HepG2 (cell line): Measurements from ENCODE around the gene SALL2. TPM values are rescaled to one million over a fixed set of nuclear protein-coding genes. Genes with fewer than 3 reads are reported as not detected.
A peak's percentile ranks its signal among the peaks of the same experiment; 100 is the strongest.

Experiments
- AKNA ChIP-seq: sonication (generic); formaldehyde crosslinking; IDR thresholded peaks from 2 replicates; pipeline ENCODE4 v1.4.0; 2020; ENCODE audit warnings: missing genetic modification reagents, borderline replicate concordance
- GABPB1 ChIP-seq: IDR thresholded peaks from 2 replicates; pipeline ENCODE4 v1.6.1; 2016; ENCODE audit warnings: mild to moderate bottlenecking, missing genetic modification reagents, moderate library complexity, missing compliant biosample characterization
- HIC2 ChIP-seq: sonication (generic); formaldehyde crosslinking; IDR thresholded peaks from 2 replicates; pipeline ENCODE4 v1.9.0; 2022; ENCODE audit warnings: low read depth, missing genetic modification reagents
- HOXA3 ChIP-seq: sonication (generic); formaldehyde crosslinking; IDR thresholded peaks from 2 replicates; pipeline ENCODE4 v1.5.0; 2020; ENCODE audit warnings: missing genetic modification reagents
- ZBTB44 ChIP-seq: sonication (generic); formaldehyde crosslinking; IDR thresholded peaks from 2 replicates; pipeline ENCODE4 v1.4.0; 2020; ENCODE audit warnings: missing genetic modification reagents
- ZNF235 ChIP-seq: sonication (generic); formaldehyde crosslinking; IDR thresholded peaks from 2 replicates; pipeline ENCODE4 v1.8.1; 2023; ENCODE audit warnings: mild to moderate bottlenecking, missing genetic modification reagents, borderline replicate concordance
- ZNF318 ChIP-seq: sonication (generic); formaldehyde crosslinking; IDR thresholded peaks from 2 replicates; pipeline ENCODE4 v1.4.0; 2020; ENCODE audit warnings: mild to moderate bottlenecking, missing genetic modification reagents
- ZNF691 ChIP-seq: sonication (generic); formaldehyde crosslinking; IDR thresholded peaks from 2 replicates; pipeline ENCODE4 v1.4.0; 2020; ENCODE audit warnings: missing genetic modification reagents, low read depth, mild to moderate bottlenecking, borderline replicate concordance
- polyA plus RNA-seq, 8 experiments: library from polyadenylated mRNA; depleted of rRNA in 3 of 8; stranded (reverse) in 7 of 8; unstranded in 1 of 8; fragments of >200 nt; fragmentation: Illumina TruSeq in 4 of 8; extraction: Trizol in 4 of 8; gene quantifications; 2 replicates each; pipeline versions ENCODE4 v1.2.1 to v1.2.3, GENCODE V29; 2011 to 2016; ENCODE audit warnings: low read depth in 4 of 8, missing spikeins in 1 of 8, mixed read lengths in 1 of 8; ENCODE audit not compliant: insufficient read depth in 1 of 8
- total RNA-seq, 5 experiments: library from RNA; depleted of rRNA; stranded (reverse); fragments of >200 nt; fragmentation: Illumina TruSeq; extraction: Trizol; gene quantifications; 2 replicates each; pipeline ENCODE4 v1.2.3, GENCODE V29; 2016; ENCODE audit warnings: low read depth in 1 of 5

The SALL2 gene
- total and polyA plus RNA-seq, 2 of the 13 experiments (the other 11 are each of a cell fraction or from before 2014, with no cell fraction given) = 4.9 to 5.8 TPM

GRCh38 chr14:21510735-21511657, 15.2 kb downstream of the SALL2 start, which contains the start of gene METTL3 (continued):
- 0 out of 2 replicates have a peak, but pooled peaks have one; percentile 15 for TF ChIP-seq ZNF318 (CRISPR knock-in tag)
- TF ChIP-seq GABPB1 = peak; percentile 99
- no peak for TF ChIP-seq AKNA (CRISPR knock-in tag)
- no peak; the same call in 1 of the 2 replicates for TF ChIP-seq ZBTB44 (CRISPR knock-in tag)
- peak; percentile 100 for TF ChIP-seq HOXA3 (CRISPR knock-in tag)
- peak; percentile 93; the same call in 1 of the 2 replicates for TF ChIP-seq ZNF235 (CRISPR knock-in tag)
- TF ChIP-seq ZNF691 (CRISPR knock-in tag) = 0 out of 2 replicates have a peak, but pooled peaks have one; percentile 1
- TF ChIP-seq HIC2 (CRISPR knock-in tag) = no peak; the same call in 1 of the 2 replicates
